GM19023 (cell line): ENCODE data around the gene FBXL7.

Experiments
- ATAC-seq: cut with Tn5 transposase; IDR thresholded peaks from one replicate; pipeline ENCODE4 v1.9.1; 2021; ENCODE audit warnings: mild to moderate bottlenecking, moderate library complexity; ENCODE audit not compliant: unreplicated experiment

The FBXL7 gene

GRCh38 chr5:15499528-15500324, at the start of gene FBXL7:
TSS of gene FBXL7 (plus strand) at chr5:15500180.
- no peak for ATAC-seq

- no peak for ATAC-seq
Observed at GRCh38 chr5:15450473-15450872, 49.5 kb upstream of the FBXL7 start.

- no peak for ATAC-seq
Observed at GRCh38 chr5:15450949-15451348, 49.0 kb upstream of the FBXL7 start.

- no peak for ATAC-seq
Observed at GRCh38 chr5:15452030-15452429, 48.0 kb upstream of the FBXL7 start.

DNA sequence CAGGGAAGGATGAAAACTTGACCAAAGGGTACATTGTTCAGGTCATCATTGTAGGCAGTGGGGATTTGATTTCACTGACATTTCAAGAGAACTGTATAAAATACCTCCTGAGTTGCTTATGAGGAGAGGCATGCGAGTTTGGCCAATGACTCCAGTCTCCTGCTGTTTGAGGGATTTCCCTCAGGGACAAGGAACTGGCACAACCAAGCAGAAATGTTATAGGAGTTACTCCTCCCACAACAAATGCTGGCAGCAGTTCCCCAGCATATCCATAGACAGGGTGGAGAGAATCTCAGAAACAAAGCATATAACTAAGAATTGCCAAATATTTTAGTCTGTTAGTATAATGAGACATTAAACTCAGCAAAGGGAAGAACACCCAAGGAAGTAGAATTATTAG, 47.2 kb upstream of the FBXL7 start:
- ATAC-seq, result no peak

DNA sequence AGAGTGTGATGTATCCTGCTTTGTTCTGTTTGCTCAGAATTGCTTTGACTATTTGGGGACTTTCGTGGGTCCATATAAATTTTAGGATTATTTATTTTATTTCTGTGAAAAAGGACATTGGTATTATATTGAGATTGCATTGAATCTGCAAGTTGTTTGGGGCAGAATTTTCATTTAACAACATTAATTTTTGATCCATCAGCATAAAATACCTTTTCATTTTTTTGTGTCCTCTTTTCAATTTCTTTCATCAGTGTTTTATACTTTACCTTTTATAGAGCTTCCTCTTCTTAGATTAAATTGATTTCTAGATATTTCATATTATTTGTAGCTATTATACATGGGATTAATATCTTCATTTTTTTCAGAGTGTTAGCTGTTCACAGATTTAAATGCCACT, 40.8 kb upstream of the FBXL7 start:
- no peak for ATAC-seq

GRCh38 chr5:15463231-15463980, 36.6 kb upstream of the FBXL7 start:
- ATAC-seq, result no peak

DNA sequence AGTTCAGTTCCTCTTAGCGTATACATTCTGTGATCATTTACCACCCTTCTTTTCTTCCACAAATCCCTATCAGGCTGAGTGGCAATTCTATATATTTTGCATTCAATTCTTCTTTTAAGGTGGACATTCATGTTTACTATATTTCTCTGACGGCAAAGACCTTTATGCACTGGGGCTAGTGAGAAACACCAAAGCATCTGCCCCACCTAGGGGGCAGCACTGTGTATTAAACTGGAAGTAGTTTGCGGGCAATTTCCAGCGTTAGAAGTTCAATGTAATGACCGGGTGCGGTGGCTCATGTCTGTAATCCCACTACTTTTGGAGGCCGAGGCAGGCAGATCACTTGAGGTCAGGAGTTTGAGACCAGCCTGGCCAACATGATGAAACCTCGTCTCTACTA, 27.9 kb upstream of the FBXL7 start:
- no peak for ATAC-seq

GRCh38 chr5:15474143-15474719, 25.7 kb upstream of the FBXL7 start:
- ATAC-seq, result no peak

DNA sequence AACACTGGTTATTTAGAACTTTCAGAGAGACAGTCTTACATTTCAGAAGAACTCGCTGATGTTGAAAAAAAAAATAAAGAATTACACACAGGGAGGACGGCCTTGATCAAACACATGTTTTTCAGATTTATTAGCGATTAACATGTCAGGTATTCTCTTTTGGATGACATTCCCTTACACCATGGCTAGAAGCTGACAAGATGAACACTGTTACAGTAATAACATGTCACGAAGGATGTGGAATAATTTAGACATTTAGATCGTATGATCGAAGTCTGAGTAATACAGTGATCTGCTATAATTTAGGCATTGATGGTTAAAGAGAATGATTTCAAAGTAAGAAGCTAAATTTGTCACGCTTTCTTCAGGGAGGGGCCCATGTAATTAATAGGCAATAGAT, 24.6 kb upstream of the FBXL7 start:
- ATAC-seq, result no peak

GRCh38 chr5:15476977-15477376, 23.0 kb upstream of the FBXL7 start:
- ATAC-seq, result no peak

- ATAC-seq, result no peak
Observed at GRCh38 chr5:15480436-15480835, 19.5 kb upstream of the FBXL7 start.

- no peak for ATAC-seq
Observed at GRCh38 chr5:15483351-15484097, 16.5 kb upstream of the FBXL7 start.

DNA sequence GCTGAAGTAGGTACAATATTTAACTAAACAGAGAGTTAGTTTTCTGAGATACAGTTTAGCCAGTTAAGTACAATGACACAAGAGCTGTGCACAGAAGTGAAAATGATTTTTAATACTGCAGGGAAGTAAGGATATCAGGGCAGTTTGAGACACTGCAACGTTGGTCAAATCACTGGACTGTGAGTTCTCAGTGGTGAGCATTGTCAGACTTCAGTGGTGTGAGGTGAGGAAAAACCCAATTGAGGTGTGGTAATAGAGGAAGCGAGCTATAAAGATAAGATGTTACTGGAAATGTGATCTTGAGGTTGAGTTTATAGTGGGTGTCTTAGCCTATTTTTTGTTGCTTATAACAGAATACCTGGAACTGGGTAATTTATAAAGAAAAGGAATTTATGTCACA, 12.8 kb upstream of the FBXL7 start:
- ATAC-seq, result peak; percentile 57

DNA sequence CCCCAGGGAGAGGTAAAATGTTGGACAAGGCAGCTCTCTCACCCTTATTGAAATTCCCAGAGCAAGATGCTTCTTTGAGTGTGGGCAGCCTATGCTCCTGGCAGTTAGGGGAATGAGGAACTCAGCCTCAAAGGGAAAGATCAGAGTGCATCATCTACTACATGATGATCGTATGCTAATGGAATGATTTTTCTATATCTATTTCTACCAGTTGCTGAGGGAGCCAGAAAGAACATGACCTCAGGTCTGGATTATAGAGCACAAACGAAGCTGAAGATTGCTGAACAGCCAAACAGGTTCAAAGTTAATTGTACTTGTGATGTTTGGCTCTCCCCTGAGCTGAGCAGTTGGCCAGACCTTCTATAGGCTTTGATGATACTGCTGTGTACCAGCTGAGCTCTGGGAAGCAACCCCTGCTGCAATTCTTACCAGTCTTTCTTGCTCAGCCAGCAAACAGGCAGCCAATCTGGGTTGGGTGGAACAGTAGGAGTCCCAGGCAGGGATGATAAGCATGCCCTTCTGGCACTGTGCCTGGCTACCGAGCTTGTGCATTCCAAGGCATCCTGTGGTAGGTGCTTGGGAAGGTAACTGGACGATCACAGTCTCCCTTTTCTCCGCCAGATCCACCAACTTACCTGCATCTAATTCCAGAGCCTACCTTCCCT, 10.3 kb upstream of the FBXL7 start:
- ATAC-seq, result no peak

DNA sequence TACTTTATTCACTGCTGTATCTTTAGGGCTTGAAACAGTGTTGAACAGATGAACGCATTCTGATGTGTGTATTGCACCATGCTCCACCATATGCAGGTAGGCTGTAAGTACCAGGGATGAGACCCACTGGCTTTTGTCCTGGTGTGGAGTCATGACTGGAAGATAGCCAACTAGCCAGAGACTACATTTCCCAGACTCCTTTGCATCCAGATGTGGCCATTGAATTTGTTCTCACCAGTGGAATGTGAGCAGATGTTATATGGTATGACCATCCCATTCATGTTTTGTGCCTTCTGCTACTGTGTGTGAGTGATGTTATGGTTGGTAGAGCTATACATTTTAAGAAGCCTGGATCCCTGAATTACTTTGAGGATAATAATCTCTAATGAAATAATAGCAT, 7.4 kb upstream of the FBXL7 start:
- ATAC-seq, result no peak

- no peak for ATAC-seq
Observed at GRCh38 chr5:15493501-15493900, 6.5 kb upstream of the FBXL7 start.

- no peak for ATAC-seq
Observed at GRCh38 chr5:15495026-15495425, 5.0 kb upstream of the FBXL7 start.

- no peak for ATAC-seq
Observed at GRCh38 chr5:15496886-15497285, 3.1 kb upstream of the FBXL7 start.

GRCh38 chr5:15500325-15501001, 483 bp downstream of the FBXL7 start:
- no peak for ATAC-seq
